Measurements from ENCODE around the gene SPIN1. TPM values are rescaled to one million over a fixed set of nuclear protein-coding genes. Genes with fewer than 3 reads are reported as not detected.

Gene SPIN1
- total and polyA plus RNA-seq, 4 donors, result 22.6 to 135 (median 35.3) TPM

DNA sequence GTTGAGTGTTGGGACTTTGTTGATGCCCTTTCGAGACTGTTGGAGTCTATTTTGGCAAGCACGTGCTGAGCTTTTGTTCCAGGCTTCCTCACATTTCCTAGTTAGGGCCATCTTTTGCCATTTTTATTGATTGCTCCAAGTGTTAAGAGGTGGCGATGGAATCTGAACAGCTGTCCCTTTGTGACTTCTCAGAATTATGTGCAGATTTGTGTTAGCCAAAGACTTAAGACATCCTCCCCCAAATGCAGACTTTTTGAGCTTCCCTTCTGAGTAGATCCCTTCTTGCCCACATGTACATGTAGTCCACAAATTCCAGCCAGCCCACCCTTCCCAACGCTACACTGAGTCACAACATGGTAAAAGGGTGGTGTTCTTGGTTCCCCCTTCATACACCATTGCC, 59.2 kb downstream of the SPIN1 start:
- H3K27me3 ChIP-seq (ENCODE audit: control insufficient read depth in 3 of 3, insufficient read depth in 3 of 3, low read length in 2 of 3), result no peaks in the 10 kb centered on the region
- no peak for ATAC-seq (ENCODE audit: insufficient read depth, low FRiP score)
- no peaks in the 10 kb centered on the region for H3K9me3 ChIP-seq (ENCODE audit: control insufficient read depth in 4 of 4, insufficient read depth in 3 of 4, low read length in 3 of 4)
- H3K27ac ChIP-seq (ENCODE audit: low read depth in 1 of 2, low read length in 1 of 2), result no peak overlapping the region
- H3K4me1 ChIP-seq (ENCODE audit: control insufficient read depth in 5 of 5, insufficient read depth in 5 of 5, low read length in 5 of 5), result peaks cover 0 to 8% (median 4%) of the 10 kb centered on the region in 5 donors
- DNase-seq, result peak in 2 of 3 donors; percentile 29 to 40
- H3K4me3 ChIP-seq, result no peak overlapping the region
- H3K36me3 ChIP-seq (ENCODE audit: control insufficient read depth in 4 of 4, insufficient read depth in 4 of 4, low read length in 4 of 4), result peaks cover 0 to 34% (median 14%) of the 10 kb centered on the region in 4 donors
- no peak overlapping the region for H3K9ac ChIP-seq (ENCODE audit: insufficient read depth in 1 of 2, low read length in 2 of 2)
- TF ChIP-seq, protein P1, sequence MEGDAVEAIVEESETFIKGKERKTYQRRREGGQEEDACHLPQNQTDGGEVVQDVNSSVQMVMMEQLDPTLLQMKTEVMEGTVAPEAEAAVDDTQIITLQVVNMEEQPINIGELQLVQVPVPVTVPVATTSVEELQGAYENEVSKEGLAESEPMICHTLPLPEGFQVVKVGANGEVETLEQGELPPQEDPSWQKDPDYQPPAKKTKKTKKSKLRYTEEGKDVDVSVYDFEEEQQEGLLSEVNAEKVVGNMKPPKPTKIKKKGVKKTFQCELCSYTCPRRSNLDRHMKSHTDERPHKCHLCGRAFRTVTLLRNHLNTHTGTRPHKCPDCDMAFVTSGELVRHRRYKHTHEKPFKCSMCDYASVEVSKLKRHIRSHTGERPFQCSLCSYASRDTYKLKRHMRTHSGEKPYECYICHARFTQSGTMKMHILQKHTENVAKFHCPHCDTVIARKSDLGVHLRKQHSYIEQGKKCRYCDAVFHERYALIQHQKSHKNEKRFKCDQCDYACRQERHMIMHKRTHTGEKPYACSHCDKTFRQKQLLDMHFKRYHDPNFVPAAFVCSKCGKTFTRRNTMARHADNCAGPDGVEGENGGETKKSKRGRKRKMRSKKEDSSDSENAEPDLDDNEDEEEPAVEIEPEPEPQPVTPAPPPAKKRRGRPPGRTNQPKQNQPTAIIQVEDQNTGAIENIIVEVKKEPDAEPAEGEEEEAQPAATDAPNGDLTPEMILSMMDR (IDR thresholded peaks at IDR 0.05; ENCODE audit: control extremely low read depth, extremely low read depth), result no peak
- WGBS, 2 donors, result 83 to 84% methylated on average over 4 of the region's 4 CpGs

DNA sequence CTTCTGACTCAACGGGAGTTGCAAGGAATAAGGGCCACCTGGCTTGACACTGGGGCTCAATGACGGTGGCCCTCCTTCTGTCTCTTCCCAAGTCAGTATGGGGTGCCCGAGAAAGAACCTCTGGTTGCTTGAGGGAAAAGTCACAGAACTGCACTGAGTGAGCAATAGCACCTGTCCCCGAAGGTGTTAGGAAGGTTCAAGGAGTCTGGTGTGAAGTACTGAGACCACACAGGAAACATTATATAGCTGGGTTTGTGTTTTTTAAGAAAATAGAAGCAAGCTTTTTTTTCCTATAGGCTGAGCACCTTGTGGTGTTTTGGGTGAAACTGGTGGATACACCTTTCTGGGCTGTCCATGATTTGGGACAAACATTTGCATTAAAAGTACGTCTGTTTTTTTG, 62.9 kb downstream of the SPIN1 start:
- 92 to 95% methylated on average over 5 of the region's 5 CpGs for WGBS, 2 donors
- peaks cover 0 to 38% (median 18%) of the 10 kb centered on the region in 4 donors for H3K36me3 ChIP-seq (ENCODE audit: control insufficient read depth in 4 of 4, insufficient read depth in 4 of 4, low read length in 4 of 4)
- ATAC-seq (ENCODE audit: insufficient read depth, low FRiP score) (no peak), DNase-seq (no peak)
- H3K4me1 ChIP-seq (ENCODE audit: control insufficient read depth in 5 of 5, insufficient read depth in 5 of 5, low read length in 5 of 5), result peaks cover 0 to 8% (median 4%) of the 10 kb centered on the region in 5 donors
- TF ChIP-seq, protein P1 (IDR thresholded peaks at IDR 0.05; ENCODE audit: control extremely low read depth, extremely low read depth), result no peak
- no peaks in the 10 kb centered on the region for H3K27me3 ChIP-seq (ENCODE audit: control insufficient read depth in 3 of 3, insufficient read depth in 3 of 3, low read length in 2 of 3)
- no peak overlapping the region for H3K9ac ChIP-seq (ENCODE audit: insufficient read depth in 1 of 2, low read length in 2 of 2)
- no peak overlapping the region for H3K27ac ChIP-seq (ENCODE audit: low read depth in 1 of 2, low read length in 1 of 2)
- H3K4me3 ChIP-seq, result no peak overlapping the region
- H3K9me3 ChIP-seq (ENCODE audit: control insufficient read depth in 4 of 4, insufficient read depth in 3 of 4, low read length in 3 of 4), result no peaks in the 10 kb centered on the region

DNA sequence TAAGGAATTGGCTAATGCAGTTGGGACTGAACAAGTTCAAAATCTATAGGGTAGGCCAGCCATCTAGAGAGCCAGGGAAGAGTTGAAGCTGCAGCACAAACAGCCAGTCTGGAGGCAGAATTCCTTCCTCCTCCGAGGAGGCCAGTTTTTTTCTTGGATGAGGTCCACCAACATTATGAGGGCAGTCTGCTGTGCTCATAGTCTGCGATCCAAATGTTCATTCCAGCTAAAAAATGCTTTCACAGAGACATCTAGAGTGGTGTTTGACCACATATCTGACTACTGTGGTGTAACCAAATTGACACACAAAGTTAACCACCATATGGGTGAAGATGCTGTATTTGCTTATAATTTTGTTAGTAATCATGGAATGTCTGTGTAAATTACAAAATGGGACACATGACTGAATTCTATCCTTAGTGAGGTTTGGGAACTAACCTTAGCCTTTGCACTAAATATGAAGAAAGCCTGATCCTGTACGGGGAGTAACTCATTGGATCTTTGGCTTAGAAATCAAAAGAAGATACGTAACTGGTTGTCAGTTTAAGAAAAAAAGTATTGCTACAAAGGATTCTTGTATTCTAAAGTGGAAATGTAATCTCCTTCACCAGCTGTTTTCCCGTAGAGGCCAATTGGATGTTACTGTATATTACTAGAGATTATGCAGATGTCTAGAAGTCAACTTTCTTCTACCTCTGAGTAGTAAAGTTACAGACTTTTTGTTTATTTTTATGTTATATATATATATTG, 70.6 kb downstream of the SPIN1 start:
- TF ChIP-seq, protein P1 (IDR thresholded peaks at IDR 0.05; ENCODE audit: control extremely low read depth, extremely low read depth), result no peak
- no peak overlapping the region for H3K9ac ChIP-seq (ENCODE audit: insufficient read depth in 1 of 2, low read length in 2 of 2)
- peak; percentile 51 to 78 (median 68) for DNase-seq
- no peaks in the 10 kb centered on the region for H3K9me3 ChIP-seq (ENCODE audit: control insufficient read depth in 4 of 4, insufficient read depth in 3 of 4, low read length in 3 of 4)
- no peak for ATAC-seq (ENCODE audit: insufficient read depth, low FRiP score)
- no peaks in the 10 kb centered on the region for H3K27me3 ChIP-seq (ENCODE audit: control insufficient read depth in 3 of 3, insufficient read depth in 3 of 3, low read length in 2 of 3)
- 79 to 93% methylated on average over 5 of the region's 5 CpGs for WGBS, 2 donors
- H3K4me1 ChIP-seq (ENCODE audit: control insufficient read depth in 5 of 5, insufficient read depth in 5 of 5, low read length in 5 of 5), result peaks cover 0 to 14% (median 3%) of the 10 kb centered on the region in 5 donors
- H3K36me3 ChIP-seq (ENCODE audit: control insufficient read depth in 4 of 4, insufficient read depth in 4 of 4, low read length in 4 of 4), result peaks cover 3 to 19% (median 8%) of the 10 kb centered on the region in 4 donors
- H3K27ac ChIP-seq (ENCODE audit: low read depth in 1 of 2, low read length in 1 of 2), result no peak overlapping the region
- no peak overlapping the region for H3K4me3 ChIP-seq
